ENCODE data around the gene SLC38A6.
A peak's percentile ranks its signal among the peaks of the same experiment; 100 is the strongest.
"Not testable (repeated sequence)": the region's sequence is repeated elsewhere in the genome, so short reads cannot be mapped to it uniquely, and the experiment has no call there.

Gene SLC38A6

DNA sequence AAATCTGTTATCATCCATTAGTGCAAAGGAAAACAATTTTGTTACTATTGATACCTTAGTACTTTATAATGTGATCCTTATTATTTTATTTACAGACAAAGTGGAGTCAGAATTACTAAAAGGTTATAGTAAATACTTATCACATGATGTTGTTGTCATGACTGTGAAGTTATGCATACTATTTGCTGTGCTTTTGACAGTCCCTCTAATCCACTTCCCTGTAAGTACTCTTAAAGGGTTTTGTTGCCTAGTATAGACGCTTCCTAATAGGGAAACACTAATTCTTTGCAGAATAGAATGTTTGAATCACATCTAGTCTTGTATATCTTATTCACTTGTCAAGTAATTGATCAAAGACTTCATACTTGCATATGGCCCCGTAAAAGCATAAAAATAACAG, 69.4 kb downstream of the SLC38A6 start:
- Histone ChIP-seq H3K9me3 (ENCODE audit: control insufficient read depth, insufficient read depth, low read length) (no peaks in the 10 kb centered on the region), H3K27me3 (ENCODE audit: control insufficient read depth, insufficient read depth, low read length) (no peaks in the 10 kb centered on the region), H3K9ac (ENCODE audit: low read depth, low read length) (no peak overlapping the region), H3K4me3 (ENCODE audit: low read depth, low read length) (no peak overlapping the region), H3K27ac (ENCODE audit: low read depth, low read length) (no peak overlapping the region), H3K36me3 (ENCODE audit: control insufficient read depth, insufficient read depth, low read length) (no peaks in the 10 kb centered on the region), H3K4me1 (ENCODE audit: control insufficient read depth, insufficient read depth, low read length) (peaks cover 10% of the 10 kb centered on the region)

DNA sequence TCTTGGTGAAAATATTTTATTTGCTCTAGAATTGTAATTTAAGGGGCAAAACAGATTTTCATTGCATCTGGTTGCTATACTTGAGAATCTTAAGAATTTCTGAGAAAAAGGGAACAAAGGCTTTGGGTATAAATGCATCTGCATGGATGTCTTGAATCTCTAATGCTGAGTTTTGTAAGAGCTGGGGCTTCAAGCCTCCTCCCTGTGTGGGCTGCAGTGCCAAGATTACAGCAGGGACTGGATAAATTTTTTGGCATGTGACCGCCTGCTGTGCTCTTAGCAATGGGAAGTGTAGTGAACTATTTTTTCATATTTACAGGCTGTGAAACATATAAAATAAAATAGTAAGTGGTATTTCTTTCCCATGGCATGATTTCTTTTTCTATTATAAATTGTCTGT, 70.0 kb downstream of the SLC38A6 start:
- H3K4me3 ChIP-seq (ENCODE audit: low read depth, low read length) = no peak overlapping the region
- H3K9me3 ChIP-seq (ENCODE audit: control insufficient read depth, insufficient read depth, low read length) = no peaks in the 10 kb centered on the region
- no peaks in the 10 kb centered on the region for H3K36me3 ChIP-seq (ENCODE audit: control insufficient read depth, insufficient read depth, low read length)
- H3K4me1 ChIP-seq (ENCODE audit: control insufficient read depth, insufficient read depth, low read length) = peaks cover 10% of the 10 kb centered on the region
- H3K9ac ChIP-seq (ENCODE audit: low read depth, low read length) = no peak overlapping the region
- peak overlapping the region; percentile 32 for H3K27ac ChIP-seq (ENCODE audit: low read depth, low read length)
- no peaks in the 10 kb centered on the region for H3K27me3 ChIP-seq (ENCODE audit: control insufficient read depth, insufficient read depth, low read length)

DNA sequence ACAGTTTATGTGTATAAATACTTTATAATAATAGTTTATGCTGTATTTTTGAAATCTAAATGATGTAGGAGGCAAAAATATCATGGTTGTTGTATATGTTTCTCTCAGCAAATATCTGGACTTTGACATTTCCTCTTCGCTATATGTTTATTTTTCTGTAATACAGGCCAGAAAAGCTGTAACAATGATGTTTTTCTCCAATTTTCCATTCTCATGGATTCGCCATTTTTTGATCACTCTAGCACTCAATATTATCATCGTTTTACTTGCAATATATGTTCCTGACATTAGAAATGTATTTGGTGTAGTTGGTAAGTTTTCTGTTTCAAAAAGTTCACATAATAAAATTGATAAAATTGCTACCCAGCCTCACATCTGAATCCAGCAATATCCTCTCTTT, 70.6 kb downstream of the SLC38A6 start:
- Histone ChIP-seq H3K27me3 (ENCODE audit: control insufficient read depth, insufficient read depth, low read length) (no peaks in the 10 kb centered on the region), H3K9me3 (ENCODE audit: control insufficient read depth, insufficient read depth, low read length) (no peaks in the 10 kb centered on the region), H3K36me3 (ENCODE audit: control insufficient read depth, insufficient read depth, low read length) (no peaks in the 10 kb centered on the region), H3K4me3 (ENCODE audit: low read depth, low read length) (no peak overlapping the region), H3K27ac (ENCODE audit: low read depth, low read length) (no peak overlapping the region), H3K4me1 (ENCODE audit: control insufficient read depth, insufficient read depth, low read length) (peaks cover 10% of the 10 kb centered on the region), H3K9ac (ENCODE audit: low read depth, low read length) (no peak overlapping the region)

DNA sequence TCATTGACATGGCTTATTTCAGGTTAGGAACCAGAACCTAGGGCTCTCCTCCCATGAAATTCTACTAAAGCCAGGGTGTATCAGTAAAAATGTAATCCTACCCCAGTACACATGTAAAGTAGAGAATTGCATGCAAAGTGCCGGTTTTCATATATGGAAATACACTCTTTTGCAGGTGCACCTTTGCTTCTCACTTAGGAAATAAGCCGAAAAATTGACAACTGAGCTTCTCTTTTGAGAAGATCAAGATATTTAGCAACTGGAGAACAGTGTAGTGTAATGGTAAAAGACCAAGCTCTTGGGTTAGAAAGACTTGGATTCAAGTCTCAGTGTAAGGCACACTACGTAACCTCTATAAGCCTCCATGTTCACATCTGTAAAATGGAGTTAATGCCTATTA, 82.4 kb downstream of the SLC38A6 start:
- H3K4me1 ChIP-seq (ENCODE audit: control insufficient read depth, insufficient read depth, low read length) = peaks cover 9% of the 10 kb centered on the region; the same call in 1 of the 2 replicates
- no peak overlapping the region for H3K27ac ChIP-seq (ENCODE audit: low read depth, low read length)
- H3K36me3 ChIP-seq (ENCODE audit: control insufficient read depth, insufficient read depth, low read length) = no peaks in the 10 kb centered on the region
- no peaks in the 10 kb centered on the region for H3K27me3 ChIP-seq (ENCODE audit: control insufficient read depth, insufficient read depth, low read length)
- H3K4me3 ChIP-seq (ENCODE audit: low read depth, low read length) = no peak overlapping the region
- peaks cover 5% of the 10 kb centered on the region for H3K9me3 ChIP-seq (ENCODE audit: control insufficient read depth, insufficient read depth, low read length)
- no peak overlapping the region for H3K9ac ChIP-seq (ENCODE audit: low read depth, low read length)

DNA sequence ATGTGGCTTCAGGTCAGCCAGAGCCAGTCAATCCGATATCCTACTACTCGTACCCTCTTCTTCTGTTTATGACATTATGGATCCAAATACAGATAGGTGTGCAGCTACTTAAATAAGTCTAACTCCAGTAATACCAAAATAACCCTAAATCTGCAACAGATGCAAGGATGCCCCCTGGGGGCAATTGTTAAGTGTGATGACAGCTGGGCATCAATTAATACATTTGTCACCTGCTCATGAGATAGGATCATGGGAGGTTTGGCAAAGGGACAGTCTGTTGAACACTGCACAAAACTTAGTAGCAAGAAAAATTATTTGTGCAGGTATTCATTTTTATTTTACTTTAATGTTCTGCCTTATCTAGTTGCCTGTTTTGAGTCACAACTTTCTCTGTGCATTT, 83.2 kb downstream of the SLC38A6 start:
- Histone ChIP-seq H3K27me3 (ENCODE audit: control insufficient read depth, insufficient read depth, low read length) (no peaks in the 10 kb centered on the region), H3K4me1 (ENCODE audit: control insufficient read depth, insufficient read depth, low read length) (peaks cover 9% of the 10 kb centered on the region; the same call in 1 of the 2 replicates), H3K27ac (ENCODE audit: low read depth, low read length) (no peak overlapping the region), H3K9me3 (ENCODE audit: control insufficient read depth, insufficient read depth, low read length) (peaks cover 5% of the 10 kb centered on the region), H3K4me3 (ENCODE audit: low read depth, low read length) (no peak overlapping the region), H3K9ac (ENCODE audit: low read depth, low read length) (no peak overlapping the region), H3K36me3 (ENCODE audit: control insufficient read depth, insufficient read depth, low read length) (no peaks in the 10 kb centered on the region)

DNA sequence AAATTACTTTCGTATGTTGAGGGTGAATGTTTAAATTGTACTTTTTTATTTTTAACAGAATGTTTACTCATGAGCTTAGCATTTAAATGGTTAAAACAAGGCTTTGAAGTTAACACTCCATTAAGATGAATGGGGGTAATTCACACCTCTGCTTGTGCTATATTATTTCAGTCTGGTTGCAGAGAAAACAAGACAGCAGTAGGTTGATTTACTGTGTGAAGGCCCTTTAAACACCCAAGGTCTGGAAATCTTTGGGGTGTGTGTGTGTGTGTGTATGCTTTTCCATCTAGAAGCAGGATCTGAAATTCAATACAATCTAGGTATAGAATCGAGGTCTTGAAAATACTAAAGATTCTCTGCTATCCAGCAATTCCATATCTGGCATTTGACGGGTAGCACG, 83.8 kb downstream of the SLC38A6 start:
- no peak overlapping the region for H3K9ac ChIP-seq (ENCODE audit: low read depth, low read length)
- peaks cover 9% of the 10 kb centered on the region; the same call in 1 of the 2 replicates for H3K4me1 ChIP-seq (ENCODE audit: control insufficient read depth, insufficient read depth, low read length)
- H3K9me3 ChIP-seq (ENCODE audit: control insufficient read depth, insufficient read depth, low read length) = peaks cover 5% of the 10 kb centered on the region
- H3K36me3 ChIP-seq (ENCODE audit: control insufficient read depth, insufficient read depth, low read length) = no peaks in the 10 kb centered on the region
- no peak overlapping the region for H3K27ac ChIP-seq (ENCODE audit: low read depth, low read length)
- no peaks in the 10 kb centered on the region for H3K27me3 ChIP-seq (ENCODE audit: control insufficient read depth, insufficient read depth, low read length)
- H3K4me3 ChIP-seq (ENCODE audit: low read depth, low read length) = no peak overlapping the region

DNA sequence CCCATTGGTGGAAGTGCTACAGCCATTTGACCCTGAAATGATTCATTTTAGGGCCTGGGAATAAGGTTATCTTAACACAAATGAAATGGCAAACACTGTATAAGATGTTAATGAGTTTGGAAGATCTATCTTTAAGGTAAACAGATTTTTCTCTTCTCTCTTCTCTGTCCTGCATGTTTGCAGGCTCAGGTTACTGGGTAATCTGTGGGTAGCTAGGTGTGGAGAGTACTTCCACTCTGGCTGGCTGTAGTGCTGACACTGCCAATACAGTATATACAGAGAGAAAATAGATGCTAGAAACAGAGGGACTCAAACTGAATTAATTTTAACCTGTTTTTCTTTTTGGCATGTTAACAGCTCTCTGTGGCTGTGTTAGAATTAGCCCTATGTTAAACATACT, 84.6 kb downstream of the SLC38A6 start:
- H3K9me3 ChIP-seq (ENCODE audit: control insufficient read depth, insufficient read depth, low read length) = peaks cover 5% of the 10 kb centered on the region
- H3K36me3 ChIP-seq (ENCODE audit: control insufficient read depth, insufficient read depth, low read length) = no peaks in the 10 kb centered on the region
- H3K27ac ChIP-seq (ENCODE audit: low read depth, low read length) = no peak overlapping the region
- H3K9ac ChIP-seq (ENCODE audit: low read depth, low read length) = no peak overlapping the region
- H3K27me3 ChIP-seq (ENCODE audit: control insufficient read depth, insufficient read depth, low read length) = no peaks in the 10 kb centered on the region
- peaks cover 9% of the 10 kb centered on the region; the same call in 1 of the 2 replicates for H3K4me1 ChIP-seq (ENCODE audit: control insufficient read depth, insufficient read depth, low read length)
- no peak overlapping the region for H3K4me3 ChIP-seq (ENCODE audit: low read depth, low read length)

DNA sequence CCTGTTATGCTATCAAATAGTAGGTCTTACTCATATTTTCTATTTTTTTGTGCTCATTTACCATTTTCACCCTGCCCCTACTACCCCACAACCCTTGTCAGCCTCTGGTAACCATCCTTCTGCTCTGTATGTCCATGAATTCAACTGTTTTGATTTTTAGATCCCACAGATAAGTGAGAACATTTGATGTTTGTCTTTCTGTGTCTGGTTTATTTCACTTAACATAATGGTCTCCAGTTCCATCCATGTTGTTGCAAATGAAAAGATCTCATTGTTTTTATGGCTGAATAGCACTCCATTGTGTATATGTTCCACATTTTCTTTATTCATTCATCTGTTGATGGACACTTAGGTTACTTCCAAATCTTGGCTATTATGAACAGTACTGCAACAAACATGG, 91.4 kb downstream of the SLC38A6 start:
- H3K4me3 ChIP-seq (ENCODE audit: low read depth, low read length); H3K36me3 ChIP-seq (ENCODE audit: control insufficient read depth, insufficient read depth, low read length); H3K27me3 ChIP-seq (ENCODE audit: control insufficient read depth, insufficient read depth, low read length); H3K27ac ChIP-seq (ENCODE audit: low read depth, low read length); H3K9ac ChIP-seq (ENCODE audit: low read depth, low read length); H3K4me1 ChIP-seq (ENCODE audit: control insufficient read depth, insufficient read depth, low read length); H3K9me3 ChIP-seq (ENCODE audit: control insufficient read depth, insufficient read depth, low read length): not testable (repeated sequence)

DNA sequence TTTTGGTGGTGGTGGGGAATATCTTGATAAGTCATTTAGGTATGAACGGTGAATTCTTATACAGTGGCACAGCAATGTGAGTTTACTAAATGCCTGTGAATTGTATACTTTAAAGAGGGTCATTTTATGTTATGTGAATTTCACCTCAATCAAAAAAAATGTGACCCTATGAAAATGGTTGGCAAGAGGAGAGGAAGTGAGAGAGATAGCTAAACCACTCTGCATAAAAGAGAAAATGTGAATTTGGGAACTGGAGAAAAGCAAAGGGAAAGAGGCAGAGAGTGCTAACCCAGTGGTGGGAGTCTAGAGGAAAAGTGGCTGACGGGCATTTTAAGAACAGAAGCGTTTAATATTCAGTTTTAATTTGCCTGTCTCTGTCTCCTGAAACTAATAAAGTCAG, 93.8 kb downstream of the SLC38A6 start:
- Histone ChIP-seq H3K9me3 (ENCODE audit: control insufficient read depth, insufficient read depth, low read length) (no peaks in the 10 kb centered on the region), H3K4me3 (ENCODE audit: low read depth, low read length) (no peak overlapping the region), H3K4me1 (ENCODE audit: control insufficient read depth, insufficient read depth, low read length) (no peaks in the 10 kb centered on the region), H3K36me3 (ENCODE audit: control insufficient read depth, insufficient read depth, low read length) (no peaks in the 10 kb centered on the region), H3K9ac (ENCODE audit: low read depth, low read length) (no peak overlapping the region), H3K27me3 (ENCODE audit: control insufficient read depth, insufficient read depth, low read length) (no peaks in the 10 kb centered on the region), H3K27ac (ENCODE audit: low read depth, low read length) (no peak overlapping the region)

DNA sequence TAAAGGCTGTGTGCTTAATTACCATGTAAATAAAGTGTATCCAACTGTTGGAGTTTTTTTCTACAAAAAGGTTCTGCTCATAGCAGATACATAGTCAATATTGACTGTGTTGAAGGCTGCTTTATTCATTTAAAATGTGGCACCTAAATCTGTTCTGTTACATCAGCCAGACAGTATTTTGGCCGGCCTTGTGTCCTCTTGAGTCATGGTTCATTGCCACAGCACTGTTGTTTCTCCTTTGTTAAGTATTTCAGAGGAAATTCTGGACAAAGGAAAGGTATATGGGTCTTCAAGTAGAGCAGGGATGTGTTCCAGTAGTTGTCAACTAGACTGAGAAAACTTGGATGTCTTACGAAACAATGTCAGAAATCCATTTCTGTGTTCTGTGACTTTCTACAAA, 95.5 kb downstream of the SLC38A6 start:
- H3K27me3 ChIP-seq (ENCODE audit: control insufficient read depth, insufficient read depth, low read length) = no peaks in the 10 kb centered on the region
- H3K9ac ChIP-seq (ENCODE audit: low read depth, low read length) = no peak overlapping the region
- no peaks in the 10 kb centered on the region for H3K9me3 ChIP-seq (ENCODE audit: control insufficient read depth, insufficient read depth, low read length)
- no peak overlapping the region for H3K4me3 ChIP-seq (ENCODE audit: low read depth, low read length)
- peaks cover 10% of the 10 kb centered on the region for H3K4me1 ChIP-seq (ENCODE audit: control insufficient read depth, insufficient read depth, low read length)
- H3K27ac ChIP-seq (ENCODE audit: low read depth, low read length) = no peak overlapping the region
- no peaks in the 10 kb centered on the region for H3K36me3 ChIP-seq (ENCODE audit: control insufficient read depth, insufficient read depth, low read length)

DNA sequence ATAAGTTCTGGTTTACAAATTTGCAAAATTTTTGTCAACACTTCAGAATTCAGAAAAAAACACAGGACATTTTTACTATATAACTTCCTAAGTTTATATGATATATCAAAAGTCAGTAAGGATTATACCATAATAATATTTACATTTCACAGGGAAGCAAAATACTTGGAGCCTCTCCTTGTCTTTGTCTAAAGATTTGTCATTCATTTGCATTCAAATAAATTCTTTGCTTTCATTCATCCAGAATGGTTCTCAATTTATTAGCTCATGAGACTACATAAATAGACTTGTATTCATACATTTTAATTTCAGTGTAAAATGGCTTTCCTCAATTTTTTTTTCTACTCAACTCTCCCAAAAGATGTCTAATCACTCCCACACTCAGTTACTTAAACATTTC, 96.4 kb downstream of the SLC38A6 start:
- no peak overlapping the region for H3K4me3 ChIP-seq (ENCODE audit: low read depth, low read length)
- no peaks in the 10 kb centered on the region for H3K27me3 ChIP-seq (ENCODE audit: control insufficient read depth, insufficient read depth, low read length)
- no peaks in the 10 kb centered on the region for H3K9me3 ChIP-seq (ENCODE audit: control insufficient read depth, insufficient read depth, low read length)
- H3K4me1 ChIP-seq (ENCODE audit: control insufficient read depth, insufficient read depth, low read length) = peaks cover 10% of the 10 kb centered on the region
- no peaks in the 10 kb centered on the region for H3K36me3 ChIP-seq (ENCODE audit: control insufficient read depth, insufficient read depth, low read length)
- H3K27ac ChIP-seq (ENCODE audit: low read depth, low read length) = no peak overlapping the region
- no peak overlapping the region for H3K9ac ChIP-seq (ENCODE audit: low read depth, low read length)
